Smooth muscle cell (in vitro differentiated cells): ENCODE results near the gene DGKB. TPM values are rescaled to one million over a fixed set of nuclear protein-coding genes. Genes with fewer than 3 reads are reported as not detected.
A peak's percentile ranks its signal among the peaks of the same experiment; 100 is the strongest.

Source experiments
- DNase-seq: peaks from one replicate; lab custom pipeline; 2025; ENCODE audit not compliant: unreplicated experiment; lab: John Stamatoyannopoulos, UW
- H2AFZ ChIP-seq: fragments of 200-600 bp; sonication (generic); 2 replicates; pipeline ENCODE4 v1.6.0; 2016; ENCODE audit warnings: antibody characterized with exemption, low read depth, mild to moderate bottlenecking
- H3F3A ChIP-seq: fragments of 200-600 bp; sonication (generic); 2 replicates; pipeline ENCODE4 v1.6.0; 2017; ENCODE audit warnings: antibody characterized with exemption, low read depth
- H3K27ac ChIP-seq: fragments of 200-600 bp; sonication (generic); 2 replicates; pipeline ENCODE4 v1.5.1; 2016; ENCODE audit warnings: low read depth, mild to moderate bottlenecking
- H3K27me3 ChIP-seq: fragments of 200-600 bp; sonication (generic); 2 replicates; pipeline ENCODE4 v1.6.1; 2016; ENCODE audit warnings: low read depth, mild to moderate bottlenecking
- H3K36me3 ChIP-seq: fragments of 200-600 bp; sonication (generic); 2 replicates; pipeline ENCODE4 v1.5.1; 2016; ENCODE audit warnings: low read depth
- H3K4me1 ChIP-seq: fragments of 200-600 bp; sonication (generic); 2 replicates; pipeline ENCODE4 v1.5.1; 2016; ENCODE audit warnings: low read depth
- H3K4me2 ChIP-seq: fragments of 200-600 bp; sonication (generic); 2 replicates; pipeline ENCODE4 v1.6.0; 2016; ENCODE audit warnings: mild to moderate bottlenecking
- H3K4me3 ChIP-seq: fragments of 200-600 bp; sonication (generic); 2 replicates; pipeline ENCODE4 v1.5.1; 2016; ENCODE audit warnings: mild to moderate bottlenecking
- H3K79me2 ChIP-seq: fragments of 200-600 bp; sonication (generic); 2 replicates; pipeline ENCODE4 v1.6.0; 2016; ENCODE audit warnings: low read depth, mild to moderate bottlenecking
- H3K9ac ChIP-seq: fragments of 200-600 bp; sonication (generic); 2 replicates; pipeline ENCODE4 v1.6.0; 2016; ENCODE audit warnings: low read depth
- H3K9me3 ChIP-seq: fragments of 200-600 bp; sonication (generic); replicated peaks from 2 replicates; pipeline ENCODE4 v1.5.1; 2016; ENCODE audit warnings: low read depth
- H4K20me1 ChIP-seq: fragments of 200-600 bp; sonication (generic); 2 replicates; pipeline ENCODE4 v1.6.0; 2016; ENCODE audit warnings: low read depth
- WGBS: methylation state at CpG from one replicate; pipeline ENCODE4 v1.1.7; 2016; ENCODE audit warnings: low lambda C conversion rate; 5-methylcytosine and 5-hydroxymethylcytosine counted together
- polyA plus RNA-seq: library from polyadenylated mRNA; unstranded; fragments of >200 nt; fragmentation: Nextera tagmentation; extraction: Ambion mirVana; gene quantifications from 2 replicates; pipeline ENCODE4 v1.2.1, GENCODE V29; 2016
- total RNA-seq: library from RNA; depleted of rRNA; stranded (reverse); fragments of >200 nt; gene quantifications from 2 replicates; pipeline ENCODE4 v1.2.3, GENCODE V29; 2014
- TF ChIP-seq, protein P1 (sequence below): fragments of 200-600 bp; sonication (generic); IDR thresholded peaks from 2 replicates; pipeline ENCODE4 v1.5.1; 2017; ENCODE audit warnings: borderline replicate concordance, mild to moderate bottlenecking, antibody characterized with exemption; ENCODE audit not compliant: insufficient read depth, poor library complexity, severe bottlenecking

The DGKB gene
- total and polyA plus RNA-seq, 2 experiments from 2014 or later = not detected

GRCh38 chr7:14805105-14805719 is 97.3 kb downstream of the DGKB start:
- Histone ChIP-seq H3K27me3 (no peaks in the 10 kb centered on the region), H3K4me1 (no peaks in the 10 kb centered on the region), H3K4me3 (no peak overlapping the region), H3K9ac (no peak overlapping the region), H3K79me2 (no peaks in the 10 kb centered on the region), H3K27ac (no peak overlapping the region), H3K36me3 (no peaks in the 10 kb centered on the region), H2AFZ (peak overlapping the region; percentile 14), H3F3A (no peaks in the 10 kb centered on the region), H3K4me2 (no peak overlapping the region), H3K9me3 (no peaks in the 10 kb centered on the region), H4K20me1 (no peaks in the 10 kb centered on the region)
- TF ChIP-seq, protein P1, sequence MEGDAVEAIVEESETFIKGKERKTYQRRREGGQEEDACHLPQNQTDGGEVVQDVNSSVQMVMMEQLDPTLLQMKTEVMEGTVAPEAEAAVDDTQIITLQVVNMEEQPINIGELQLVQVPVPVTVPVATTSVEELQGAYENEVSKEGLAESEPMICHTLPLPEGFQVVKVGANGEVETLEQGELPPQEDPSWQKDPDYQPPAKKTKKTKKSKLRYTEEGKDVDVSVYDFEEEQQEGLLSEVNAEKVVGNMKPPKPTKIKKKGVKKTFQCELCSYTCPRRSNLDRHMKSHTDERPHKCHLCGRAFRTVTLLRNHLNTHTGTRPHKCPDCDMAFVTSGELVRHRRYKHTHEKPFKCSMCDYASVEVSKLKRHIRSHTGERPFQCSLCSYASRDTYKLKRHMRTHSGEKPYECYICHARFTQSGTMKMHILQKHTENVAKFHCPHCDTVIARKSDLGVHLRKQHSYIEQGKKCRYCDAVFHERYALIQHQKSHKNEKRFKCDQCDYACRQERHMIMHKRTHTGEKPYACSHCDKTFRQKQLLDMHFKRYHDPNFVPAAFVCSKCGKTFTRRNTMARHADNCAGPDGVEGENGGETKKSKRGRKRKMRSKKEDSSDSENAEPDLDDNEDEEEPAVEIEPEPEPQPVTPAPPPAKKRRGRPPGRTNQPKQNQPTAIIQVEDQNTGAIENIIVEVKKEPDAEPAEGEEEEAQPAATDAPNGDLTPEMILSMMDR = no peak
- DNase-seq = no peak
- 98% methylated on average over 2 of the region's 2 CpGs for WGBS

- Histone ChIP-seq H3K27ac (no peak overlapping the region), H3K4me3 (no peak overlapping the region), H3K4me2 (no peak overlapping the region), H3K4me1 (no peaks in the 10 kb centered on the region), H3K27me3 (no peaks in the 10 kb centered on the region), H3F3A (no peaks in the 10 kb centered on the region), H3K36me3 (no peaks in the 10 kb centered on the region), H3K9me3 (no peaks in the 10 kb centered on the region), H4K20me1 (no peaks in the 10 kb centered on the region), H2AFZ (no peak overlapping the region), H3K9ac (no peak overlapping the region), H3K79me2 (no peaks in the 10 kb centered on the region)
- no peak for DNase-seq
- TF ChIP-seq, protein P1 = no peak
- WGBS = 94% methylated on average over 2 of the region's 2 CpGs
Observed at GRCh38 chr7:14800664-14801063, 101.9 kb downstream of the DGKB start.

- TF ChIP-seq, protein P1 = no peak
- Histone ChIP-seq H4K20me1 (no peaks in the 10 kb centered on the region), H3K27me3 (no peaks in the 10 kb centered on the region), H3K4me1 (no peaks in the 10 kb centered on the region), H3K9ac (no peak overlapping the region), H2AFZ (no peak overlapping the region), H3F3A (no peaks in the 10 kb centered on the region), H3K4me3 (no peak overlapping the region), H3K4me2 (no peak overlapping the region), H3K79me2 (no peaks in the 10 kb centered on the region), H3K27ac (no peak overlapping the region), H3K9me3 (no peaks in the 10 kb centered on the region), H3K36me3 (no peaks in the 10 kb centered on the region)
- 78% methylated on average over 2 of the region's 2 CpGs for WGBS
- DNase-seq = no peak
Observed at GRCh38 chr7:14793151-14793550, 109.4 kb downstream of the DGKB start.

DNA sequence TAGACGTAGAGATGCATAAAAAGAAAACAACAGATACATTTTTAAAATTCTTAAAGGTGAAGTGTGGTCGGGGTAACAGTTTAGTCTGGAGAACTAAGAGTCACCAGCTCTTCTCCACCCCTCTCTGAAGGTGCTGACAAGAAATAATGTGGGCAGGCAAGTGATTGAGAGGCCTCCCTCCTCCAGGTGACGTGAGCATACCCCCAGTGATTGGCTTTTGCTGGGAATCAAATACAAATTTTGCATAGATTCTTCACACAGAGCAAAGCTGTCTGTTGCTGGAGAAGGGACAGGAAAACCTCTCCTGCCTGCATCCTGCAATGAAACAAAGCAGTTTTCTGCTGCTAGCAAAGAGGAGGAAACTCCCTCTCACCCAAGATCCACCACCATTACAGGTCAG is 115.0 kb downstream of the DGKB start:
- no peaks in the 10 kb centered on the region for H4K20me1 ChIP-seq
- TF ChIP-seq, protein P1 = no peak
- no peak overlapping the region for H2AFZ ChIP-seq
- DNase-seq = no peak
- no peaks in the 10 kb centered on the region for H3F3A ChIP-seq
- H3K79me2 ChIP-seq = no peaks in the 10 kb centered on the region
- no peak overlapping the region for H3K4me2 ChIP-seq
- no peak overlapping the region for H3K9ac ChIP-seq
- no peaks in the 10 kb centered on the region for H3K4me1 ChIP-seq
- H3K27me3 ChIP-seq = no peaks in the 10 kb centered on the region
- no peaks in the 10 kb centered on the region for H3K9me3 ChIP-seq
- no peak overlapping the region for H3K4me3 ChIP-seq
- no peak overlapping the region for H3K27ac ChIP-seq
- WGBS = 81% methylated on average over 3 of the region's 3 CpGs
- no peaks in the 10 kb centered on the region for H3K36me3 ChIP-seq
